Mucosa of descending colon (tissue), 3 donors: ENCODE data around the gene PPP3CA. TPM values are rescaled to one million over a fixed set of nuclear protein-coding genes. Genes with fewer than 3 reads are reported as not detected.

Experiments used
- ATAC-seq: fragments of 200-7000 bp; cut with Tn5 transposase; one replicate; pipeline ENCODE4 v1.9.1; 2020; ENCODE audit warnings: mild to moderate bottlenecking, moderate library complexity
- DNase-seq, 3 donors: peaks; one replicate each; pipeline ENCODE4 v3.0.0-alpha.2; 2020
- H3K36me3 ChIP-seq: fragments of 200-600 bp; one replicate; pipeline ENCODE4 v1.8.0; 2021; ENCODE audit warnings: low read depth, mild to moderate bottlenecking
- H3K4me1 ChIP-seq: fragments of 200-600 bp; one replicate; pipeline ENCODE4 v1.8.0; 2021; ENCODE audit warnings: low read depth, mild to moderate bottlenecking
- H3K4me3 ChIP-seq: fragments of 200-600 bp; one replicate; pipeline ENCODE4 v1.8.0; 2021; ENCODE audit warnings: mild to moderate bottlenecking
- H3K9me3 ChIP-seq: fragments of 200-600 bp; one replicate; pipeline ENCODE4 v1.8.0; 2021; ENCODE audit warnings: mild to moderate bottlenecking
- CTCF ChIP-seq: fragments of 200-600 bp; IDR thresholded peaks from one replicate; pipeline ENCODE4 v1.8.0; 2022; ENCODE audit warnings: antibody characterized with exemption, mild to moderate bottlenecking
- intact Hi-C, 2 donors: fragments of 100-400 bp; cut with DNase I in 1 of 2; cut with micrococcal nuclease in 1 of 2; formaldehyde crosslinking; loops; one replicate each; pipeline versions ENCODE4 v1.11.0 to v1.11.1; 2022; cut with DNase I, micrococcal nuclease
- total RNA-seq, 3 donors: library from RNA; stranded (reverse); fragmentation: NEBNext Ultra II Directional in 2 of 3; extraction: Animal tissue kit (Norgen Biotek cat#: 25700) in 2 of 3; gene quantifications; one replicate each; pipeline versions ENCODE4 v1.2.1 to v1.2.4, GENCODE V29; 2021 to 2023
- donor health status: DM: no; HTN: no; CAD: no; lungs with moderate emphysema.
- donor health status: DM: no; HTN: no; CAD: no.
- donor health status: DM: no; HTN: yes; CAD: no.

PPP3CA gene
- total RNA-seq, 3 donors from 2014 or later: 38.3 to 47.6 (median 40.4) TPM

GRCh38 chr4:101067383-101067782 lies 279.9 kb downstream of the PPP3CA start:
- Histone ChIP-seq H3K4me3 (no peak overlapping the region), H3K36me3 (no peaks in the 10 kb centered on the region), H3K9me3 (no peaks in the 10 kb centered on the region), H3K4me1 (no peaks in the 10 kb centered on the region)
- intact Hi-C loops: no loop called here
- DNase-seq: no peak
- ATAC-seq: no peak
- TF ChIP-seq CTCF: no peak

GRCh38 chr4:101066626-101067170 lies 280.6 kb downstream of the PPP3CA start:
- no peaks in the 10 kb centered on the region for H3K4me1 ChIP-seq
- ATAC-seq (no peak), DNase-seq (no peak)
- H3K36me3 ChIP-seq: no peaks in the 10 kb centered on the region
- TF ChIP-seq CTCF: no peak
- H3K4me3 ChIP-seq: no peak overlapping the region
- no peaks in the 10 kb centered on the region for H3K9me3 ChIP-seq
- intact Hi-C loops: no loop called here

DNA sequence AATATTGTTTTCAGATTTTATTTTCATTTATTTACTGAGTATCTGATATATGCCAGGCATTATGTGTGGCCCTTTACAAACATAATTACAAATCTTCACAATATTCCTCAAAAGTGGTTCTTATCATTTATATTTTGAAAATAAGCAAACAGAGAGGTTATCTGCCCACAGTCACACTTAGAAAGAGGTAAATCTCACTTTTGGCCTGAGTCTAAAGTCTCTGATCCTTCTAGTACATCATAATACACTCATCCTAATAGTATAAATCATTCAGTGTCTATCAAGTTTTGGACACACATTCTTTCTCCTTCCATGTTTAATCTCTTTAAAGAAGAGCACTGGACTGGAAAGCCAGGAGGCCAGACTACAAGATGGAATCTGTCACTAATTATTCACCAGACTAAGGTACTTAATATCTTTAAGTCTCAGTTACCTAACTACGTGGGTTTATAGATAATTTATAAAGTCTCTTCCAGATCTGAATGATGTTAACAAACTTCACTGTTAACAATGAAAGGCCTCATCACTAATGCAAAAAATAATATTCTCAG lies 281.3 kb downstream of the PPP3CA start:
- Histone ChIP-seq H3K9me3 (no peaks in the 10 kb centered on the region), H3K4me1 (no peaks in the 10 kb centered on the region), H3K4me3 (no peak overlapping the region), H3K36me3 (no peaks in the 10 kb centered on the region)
- intact Hi-C loops: no loop called here
- DNase-seq (no peak), ATAC-seq (no peak)
- TF ChIP-seq CTCF: no peak

DNA sequence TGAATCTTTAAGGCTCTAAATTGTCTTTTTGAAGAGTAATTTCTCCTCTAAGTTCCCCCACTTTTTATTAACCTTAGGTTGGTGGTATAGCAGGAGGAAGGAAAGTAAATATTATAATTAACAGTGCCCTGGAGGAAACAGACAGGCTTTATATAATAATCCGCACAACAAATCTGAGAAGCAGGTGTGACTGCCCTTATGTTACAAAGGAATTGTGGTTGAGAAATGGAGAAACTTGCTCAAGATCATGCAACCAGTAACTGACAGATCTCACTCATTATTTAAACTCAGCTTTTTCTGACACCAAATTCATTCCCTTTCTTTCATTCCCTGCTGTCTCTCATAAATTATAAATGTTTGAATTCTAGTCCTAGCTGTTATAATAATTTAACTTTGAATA lies 282.0 kb downstream of the PPP3CA start:
- Histone ChIP-seq H3K4me1 (no peaks in the 10 kb centered on the region), H3K9me3 (no peaks in the 10 kb centered on the region), H3K36me3 (no peaks in the 10 kb centered on the region), H3K4me3 (no peak overlapping the region)
- intact Hi-C loops: no loop called here
- no peak for DNase-seq
- no peak for TF ChIP-seq CTCF
- ATAC-seq: no peak

- intact Hi-C loops: no loop called here
- no peak for DNase-seq
- no peak for ATAC-seq
- no peak overlapping the region for H3K4me3 ChIP-seq
- TF ChIP-seq CTCF: no peak
- no peaks in the 10 kb centered on the region for H3K36me3 ChIP-seq
- H3K4me1 ChIP-seq: no peaks in the 10 kb centered on the region
- no peaks in the 10 kb centered on the region for H3K9me3 ChIP-seq
Observed at GRCh38 chr4:101064541-101065180, 282.7 kb downstream of the PPP3CA start.
